ENCODE measurements around the gene ARPC1B. TPM values are rescaled to one million over a fixed set of nuclear protein-coding genes. Genes with fewer than 3 reads are reported as not detected.
"Not testable (repeated sequence)": the region's sequence is repeated elsewhere in the genome, so short reads cannot be mapped to it uniquely, and the experiment has no call there.

Gene ARPC1B
- total RNA-seq, 1 donor from 2014 or later = 250 TPM

DNA sequence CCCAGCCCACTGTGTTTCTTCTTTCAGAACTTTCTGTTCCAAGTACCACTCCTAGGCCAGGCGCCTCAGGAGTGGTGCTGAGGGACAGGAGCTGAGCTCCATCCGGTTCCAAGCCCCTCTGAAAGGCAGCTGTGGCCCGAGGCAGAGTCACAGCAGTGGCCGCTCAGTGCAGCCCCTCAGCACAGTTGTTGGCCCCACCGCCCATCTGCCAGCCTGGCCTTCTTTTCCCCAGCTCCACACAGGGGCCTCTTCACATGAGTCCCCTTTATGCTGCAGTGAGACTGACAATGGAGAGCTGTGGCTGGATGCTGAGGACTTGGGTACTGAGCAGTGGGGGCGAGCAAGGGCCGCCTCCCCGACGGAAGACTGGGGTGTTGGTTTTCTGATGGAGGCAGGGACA is 43.7 kb downstream of the ARPC1B start:
- no peak overlapping the region for H3K27ac Mint-ChIP-seq
- intact Hi-C loops (cut with micrococcal nuclease) = no loop called here
- no peaks in the 10 kb centered on the region for H3K9me3 Mint-ChIP-seq
- H3K36me3 Mint-ChIP-seq (ENCODE audit: low read depth) = peaks cover 59% of the 10 kb centered on the region
- no peak for DNase-seq
- no peak overlapping the region for H3K4me3 Mint-ChIP-seq
- H3K27me3 Mint-ChIP-seq = no peaks in the 10 kb centered on the region
- H3K4me1 Mint-ChIP-seq = peaks cover 6% of the 10 kb centered on the region

GRCh38 chr7:99419323-99420021 is 44.9 kb downstream of the ARPC1B start:
- H3K36me3 Mint-ChIP-seq (ENCODE audit: low read depth) = peaks cover 56% of the 10 kb centered on the region
- intact Hi-C loops (cut with micrococcal nuclease) = no loop called here
- H3K4me1 Mint-ChIP-seq = peaks cover 5% of the 10 kb centered on the region
- no peak overlapping the region for H3K4me3 Mint-ChIP-seq
- no peaks in the 10 kb centered on the region for H3K9me3 Mint-ChIP-seq
- no peak for DNase-seq
- no peak overlapping the region for H3K27ac Mint-ChIP-seq
- no peaks in the 10 kb centered on the region for H3K27me3 Mint-ChIP-seq

- intact Hi-C loops (cut with micrococcal nuclease) = no loop called here
- peaks cover 53% of the 10 kb centered on the region for H3K36me3 Mint-ChIP-seq (ENCODE audit: low read depth)
- peaks cover 3% of the 10 kb centered on the region for H3K4me1 Mint-ChIP-seq
- no peak overlapping the region for H3K27ac Mint-ChIP-seq
- H3K9me3 Mint-ChIP-seq = no peaks in the 10 kb centered on the region
- H3K4me3 Mint-ChIP-seq = no peak overlapping the region
- H3K27me3 Mint-ChIP-seq = no peaks in the 10 kb centered on the region
- DNase-seq = no peak
These were observed 45.7 kb downstream of the ARPC1B start for GRCh38 chr7:99420213-99420612.

- DNase-seq = no peak
- Mint-ChIP-seq H3K4me1 (peaks cover 2% of the 10 kb centered on the region), H3K36me3 (ENCODE audit: low read depth) (peaks cover 52% of the 10 kb centered on the region), H3K27me3 (no peaks in the 10 kb centered on the region), H3K9me3 (no peaks in the 10 kb centered on the region), H3K4me3 (no peak overlapping the region), H3K27ac (no peak overlapping the region)
- intact Hi-C loops (cut with micrococcal nuclease) = no loop called here
These were observed 46.5 kb downstream of the ARPC1B start for GRCh38 chr7:99420986-99421385.

- peaks cover 45% of the 10 kb centered on the region for H3K36me3 Mint-ChIP-seq (ENCODE audit: low read depth)
- H3K9me3 Mint-ChIP-seq = no peaks in the 10 kb centered on the region
- intact Hi-C loops (cut with micrococcal nuclease) = no loop called here
- no peak overlapping the region for H3K4me3 Mint-ChIP-seq
- H3K4me1 Mint-ChIP-seq = no peaks in the 10 kb centered on the region
- no peak for DNase-seq
- no peak overlapping the region for H3K27ac Mint-ChIP-seq
- no peaks in the 10 kb centered on the region for H3K27me3 Mint-ChIP-seq
These were observed 47.7 kb downstream of the ARPC1B start for GRCh38 chr7:99422186-99422585.

DNA sequence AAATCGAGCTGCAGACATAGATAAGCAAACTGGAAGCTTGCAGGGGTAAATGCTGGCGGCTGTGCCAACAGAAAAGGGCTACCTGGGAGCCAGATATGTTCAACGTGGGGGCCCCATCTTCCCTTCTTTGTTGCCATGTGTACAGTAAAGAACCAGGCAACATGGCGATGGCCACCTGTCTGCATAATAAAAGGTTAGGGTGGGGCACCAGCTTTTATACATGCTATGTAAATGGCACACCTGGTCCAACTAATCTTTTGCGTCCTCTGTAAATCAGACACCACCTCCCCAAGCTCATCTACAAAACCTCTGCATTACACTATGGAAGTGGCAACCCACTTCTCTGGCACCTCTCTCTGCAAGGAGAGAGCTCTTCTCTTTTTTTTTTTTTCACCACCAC is 48.1 kb downstream of the ARPC1B start:
- Mint-ChIP-seq H3K27me3 (no peaks in the 10 kb centered on the region), H3K4me3 (no peak overlapping the region), H3K36me3 (ENCODE audit: low read depth) (peaks cover 40% of the 10 kb centered on the region), H3K9me3 (no peaks in the 10 kb centered on the region), H3K4me1 (no peaks in the 10 kb centered on the region), H3K27ac (no peak overlapping the region)
- intact Hi-C loops (cut with micrococcal nuclease) = no loop called here
- DNase-seq = no peak

GRCh38 chr7:99424932-99425730 is 50.6 kb downstream of the ARPC1B start:
- Mint-ChIP-seq H3K36me3 (ENCODE audit: low read depth) (peaks cover 38% of the 10 kb centered on the region), H3K27ac (no peak overlapping the region), H3K27me3 (no peaks in the 10 kb centered on the region), H3K9me3 (no peaks in the 10 kb centered on the region), H3K4me1 (peaks cover 2% of the 10 kb centered on the region), H3K4me3 (no peak overlapping the region)
- no peak for DNase-seq
- intact Hi-C loops (cut with micrococcal nuclease) = no loop called here

DNA sequence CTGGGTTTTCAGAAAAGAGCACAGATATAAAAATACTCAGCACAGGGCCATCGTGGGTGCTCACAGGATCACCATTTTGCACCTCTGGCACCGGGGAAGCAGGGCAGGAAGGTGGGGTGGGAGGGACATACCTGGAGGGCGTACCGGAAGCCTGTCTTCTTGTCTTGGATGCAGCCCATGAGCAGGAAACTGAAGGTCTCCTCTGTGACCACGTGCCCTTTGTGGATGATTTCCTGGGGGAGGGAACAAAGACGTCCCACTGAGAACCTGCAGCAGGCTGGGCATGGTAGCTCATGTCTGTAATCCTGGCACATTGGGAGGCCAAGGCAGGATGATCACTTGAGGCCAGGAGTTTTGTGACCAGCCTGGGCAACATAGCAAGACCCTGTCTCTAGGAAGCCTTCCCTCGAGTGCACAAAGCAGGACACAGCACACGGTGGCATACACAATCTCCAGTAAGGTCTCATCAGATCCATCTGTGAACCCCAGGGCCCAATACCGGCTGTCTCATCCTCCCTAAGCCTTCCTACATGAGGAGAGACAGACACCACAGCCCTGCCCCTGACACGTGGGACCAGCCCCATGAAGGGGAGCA is 54.5 kb downstream of the ARPC1B start:
- Mint-ChIP-seq H3K36me3 (ENCODE audit: low read depth) (peaks cover 34% of the 10 kb centered on the region), H3K4me3 (no peak overlapping the region), H3K9me3 (no peaks in the 10 kb centered on the region), H3K27ac (no peak overlapping the region), H3K4me1 (peaks cover 2% of the 10 kb centered on the region), H3K27me3 (no peaks in the 10 kb centered on the region)
- intact Hi-C loops (cut with micrococcal nuclease) = no loop called here
- DNase-seq = peak; percentile 67

- H3K9me3 Mint-ChIP-seq = no peaks in the 10 kb centered on the region
- H3K36me3 Mint-ChIP-seq (ENCODE audit: low read depth) = peaks cover 36% of the 10 kb centered on the region
- intact Hi-C loops (cut with micrococcal nuclease) = no loop called here
- no peak for DNase-seq
- H3K4me3 Mint-ChIP-seq = no peak overlapping the region
- no peak overlapping the region for H3K27ac Mint-ChIP-seq
- no peaks in the 10 kb centered on the region for H3K27me3 Mint-ChIP-seq
- peaks cover 2% of the 10 kb centered on the region for H3K4me1 Mint-ChIP-seq
These were observed 55.2 kb downstream of the ARPC1B start for GRCh38 chr7:99429756-99430155.

DNA sequence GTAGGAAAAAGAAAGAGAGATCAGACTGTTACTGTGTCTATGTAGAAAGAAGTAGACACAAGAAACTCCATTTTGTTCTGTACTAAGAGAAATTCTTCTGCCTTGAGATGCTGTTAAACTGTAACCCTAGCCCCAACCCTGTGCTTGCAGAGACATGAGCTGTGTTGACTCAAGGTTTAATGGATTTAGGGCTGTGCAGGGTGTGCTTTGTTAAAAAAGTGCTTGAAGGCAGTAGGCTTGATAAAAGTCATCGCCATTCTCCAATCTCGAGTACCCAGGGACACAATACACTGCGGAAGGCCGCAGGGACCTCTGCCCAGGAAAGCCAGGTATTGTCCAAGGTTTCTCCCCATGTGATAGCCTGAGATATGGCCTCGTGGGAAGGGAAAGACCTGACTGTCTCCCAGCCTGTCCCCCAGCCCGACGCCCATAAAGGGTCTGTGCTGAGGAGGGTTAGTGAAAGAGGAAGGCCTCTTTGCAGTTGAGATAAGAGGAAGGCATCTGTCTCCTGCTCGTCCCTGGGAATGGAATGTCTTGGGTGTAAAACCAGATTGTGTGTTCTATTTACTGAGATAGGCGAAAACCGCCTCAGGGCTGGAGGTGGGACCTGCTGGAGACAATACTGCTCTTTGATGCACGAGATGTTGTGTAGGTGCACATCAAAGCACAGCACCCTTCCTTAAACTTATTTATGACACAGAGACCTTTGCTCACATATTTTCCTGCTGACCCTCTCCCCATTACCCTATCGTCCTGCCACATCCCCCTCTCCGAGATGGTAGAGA is 57.4 kb downstream of the ARPC1B start:
- H3K27me3 Mint-ChIP-seq; DNase-seq; H3K27ac Mint-ChIP-seq; H3K9me3 Mint-ChIP-seq; H3K4me1 Mint-ChIP-seq; intact Hi-C loops (cut with micrococcal nuclease); H3K4me3 Mint-ChIP-seq: not testable (repeated sequence)
- peaks cover 33% of the 10 kb centered on the region for H3K36me3 Mint-ChIP-seq (ENCODE audit: low read depth)

GRCh38 chr7:99433158-99433557 is 58.6 kb downstream of the ARPC1B start:
- Mint-ChIP-seq H3K4me1 (peaks cover 5% of the 10 kb centered on the region), H3K27me3 (no peaks in the 10 kb centered on the region), H3K36me3 (ENCODE audit: low read depth) (peaks cover 30% of the 10 kb centered on the region), H3K4me3 (no peak overlapping the region), H3K27ac (no peak overlapping the region), H3K9me3 (no peaks in the 10 kb centered on the region)
- intact Hi-C loops (cut with micrococcal nuclease) = no loop called here
- DNase-seq = no peak

- Mint-ChIP-seq H3K9me3 (no peaks in the 10 kb centered on the region), H3K4me3 (peak overlapping the region; percentile 96), H3K4me1 (peaks cover 19% of the 10 kb centered on the region), H3K27me3 (no peaks in the 10 kb centered on the region), H3K27ac (peak overlapping the region; percentile 89), H3K36me3 (ENCODE audit: low read depth) (peaks cover 27% of the 10 kb centered on the region)
- DNase-seq = no peak
- intact Hi-C loops (cut with micrococcal nuclease) = loop anchor here (1.0 to 2.0 kb wide), 4 partner anchors 29 to 67 kb away; partner anchors contain the start of genes ZKSCAN5 and ZNF789
These were observed 63.5 kb downstream of the ARPC1B start for GRCh38 chr7:99437946-99438572.

All from activated CD4-positive, alpha-beta T cell treated with anti-CD3 and anti-CD28 coated beads, Interleukin-2, amount 10 ng/mL, durations not matched to agents 24 days and 14 days (primary cell).